ENCODE data around the gene LAIR2.
"Not testable (repeated sequence)": the region's sequence is repeated elsewhere in the genome, so short reads cannot be mapped to it uniquely, and the experiment has no call there.

Gene LAIR2

DNA sequence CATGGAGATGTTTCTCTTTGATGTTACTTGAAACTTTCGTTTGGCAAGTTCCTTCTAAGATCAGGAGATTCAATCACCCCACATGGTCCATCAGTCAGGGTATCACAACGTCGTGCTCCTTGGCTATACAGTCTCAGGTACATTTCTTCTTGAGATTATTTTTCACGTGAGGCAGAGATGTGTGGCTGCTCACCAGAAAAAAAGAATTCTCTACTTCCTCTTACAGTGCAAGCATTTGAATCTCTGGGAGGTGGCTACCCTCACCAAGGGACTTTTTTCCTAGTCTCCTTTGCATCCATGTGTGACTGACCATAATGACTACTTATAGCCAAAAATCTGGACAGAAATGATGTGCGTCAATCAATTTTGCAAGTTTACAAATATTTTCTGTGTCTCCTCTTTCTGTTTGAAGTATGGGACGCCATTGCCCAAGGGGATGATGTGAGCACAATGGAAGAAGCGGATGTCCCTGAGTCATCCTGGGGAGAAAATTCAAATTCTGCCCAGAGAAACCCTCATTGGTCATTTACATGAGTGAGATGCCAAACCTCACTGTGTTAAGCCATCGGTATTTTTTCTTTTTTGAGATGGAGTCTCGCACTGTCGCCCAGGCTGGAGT, 8.6 kb upstream of the LAIR2 start:
- DNase-seq = no peak

DNA sequence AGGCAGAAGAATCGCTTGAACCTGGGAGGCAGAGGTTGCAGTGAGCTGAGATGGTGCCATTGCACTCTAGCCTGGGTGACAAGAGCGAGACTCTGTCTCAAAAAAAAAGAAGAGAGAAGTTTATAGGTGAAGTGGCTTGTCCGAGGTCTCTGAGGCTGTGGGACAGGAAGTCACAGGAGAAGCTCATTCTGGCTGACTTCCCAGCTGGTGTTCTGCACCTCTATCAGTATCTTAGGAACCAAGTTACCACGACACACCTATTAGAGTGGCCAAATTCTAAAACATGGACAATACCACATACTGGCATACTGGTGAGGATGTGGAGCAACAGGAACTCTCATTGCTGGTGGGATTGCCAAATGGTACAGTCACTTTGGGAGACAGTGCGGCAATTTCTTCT, 7.3 kb upstream of the LAIR2 start:
- not testable (repeated sequence) for DNase-seq

DNA sequence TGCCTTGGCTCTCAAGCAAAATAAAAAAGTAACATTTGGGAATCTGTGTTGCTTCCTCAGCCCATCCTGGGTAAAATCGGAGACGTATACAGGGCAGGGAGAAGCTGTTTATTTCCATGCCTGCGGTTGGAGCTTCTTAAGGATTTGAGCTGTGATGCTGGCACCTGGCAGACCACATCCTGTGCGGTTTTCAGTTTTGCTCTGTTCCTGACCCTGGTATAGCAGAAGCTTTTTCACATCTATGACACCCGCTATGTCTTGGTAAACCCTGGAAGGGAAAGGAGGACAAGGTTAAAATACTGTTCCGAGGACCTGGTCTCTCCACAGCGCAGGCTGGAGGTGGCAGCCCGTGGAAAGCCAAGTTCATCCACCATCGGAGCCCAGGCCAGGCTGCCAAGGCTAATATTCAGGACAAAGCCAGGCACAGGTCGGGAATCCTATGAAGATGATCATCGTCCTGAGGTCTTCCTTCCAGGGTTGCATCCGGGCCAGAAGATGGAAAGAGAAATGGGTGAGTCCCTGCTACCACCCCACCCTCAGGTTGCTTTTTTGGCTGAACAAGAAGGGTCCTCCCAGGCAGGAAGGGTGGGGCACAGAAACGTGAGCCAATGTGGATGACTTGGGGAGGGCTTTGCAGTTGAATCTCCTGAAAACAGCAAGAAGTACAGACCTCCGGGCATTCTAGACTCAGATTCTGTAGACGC, 4.7 kb upstream of the LAIR2 start:
- DNase-seq = not testable (repeated sequence)

DNA sequence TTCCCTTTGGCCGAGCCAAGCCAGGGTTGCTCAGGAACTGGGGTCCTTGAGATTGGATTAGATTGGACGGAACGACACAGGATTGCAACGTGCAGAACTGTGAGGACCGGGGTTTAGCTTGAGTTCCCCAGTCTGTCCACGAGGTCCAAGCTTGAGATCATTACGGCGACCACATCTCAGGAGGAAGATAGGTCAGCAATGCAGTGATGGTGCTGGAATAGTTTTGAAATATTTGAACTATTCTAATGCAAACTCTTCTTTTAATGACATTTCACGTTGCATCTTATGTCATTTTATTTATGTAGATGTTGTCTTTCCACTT, 4.2 kb upstream of the LAIR2 start:
- not testable (repeated sequence) for DNase-seq

DNA sequence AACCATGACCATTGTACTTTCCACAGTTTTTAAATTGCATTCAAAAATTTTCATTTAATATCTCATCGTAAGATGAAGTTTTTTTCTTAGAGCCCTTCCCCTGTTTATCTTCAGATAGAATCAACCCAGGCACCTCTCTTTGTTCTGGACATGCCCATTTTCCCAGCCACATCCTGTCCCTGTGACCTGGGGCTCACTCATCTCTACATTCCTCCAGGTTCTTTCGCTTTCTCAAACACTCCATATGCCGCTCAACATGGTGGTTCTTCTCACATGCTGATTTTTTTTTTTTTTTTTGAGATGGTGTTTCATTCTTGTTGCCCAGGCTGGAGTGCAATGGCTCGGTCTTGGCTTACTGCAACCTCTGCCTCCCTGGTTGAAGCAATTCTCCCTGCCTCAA, 2.9 kb downstream of the LAIR2 start:
- not testable (repeated sequence) for DNase-seq

DNA sequence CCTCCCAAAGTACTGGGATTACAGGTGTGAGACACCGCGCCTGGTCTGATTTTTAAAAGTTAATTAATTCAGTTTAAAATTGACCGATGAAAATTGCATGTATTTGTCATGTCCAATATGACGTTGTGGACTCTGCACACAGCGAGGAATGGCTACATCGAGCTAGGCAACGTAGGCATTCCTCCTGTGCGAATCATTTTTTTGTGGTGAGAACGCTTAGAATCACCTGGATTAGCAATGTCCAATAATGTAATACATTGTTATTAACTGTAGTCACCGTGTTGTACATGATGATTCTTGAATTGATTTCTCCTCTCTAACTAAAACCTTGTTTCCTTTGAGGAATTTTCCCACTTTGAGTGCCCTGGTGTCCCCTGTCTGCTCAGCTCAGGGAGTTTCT, 3.4 kb downstream of the LAIR2 start:
- no peak for DNase-seq

DNA sequence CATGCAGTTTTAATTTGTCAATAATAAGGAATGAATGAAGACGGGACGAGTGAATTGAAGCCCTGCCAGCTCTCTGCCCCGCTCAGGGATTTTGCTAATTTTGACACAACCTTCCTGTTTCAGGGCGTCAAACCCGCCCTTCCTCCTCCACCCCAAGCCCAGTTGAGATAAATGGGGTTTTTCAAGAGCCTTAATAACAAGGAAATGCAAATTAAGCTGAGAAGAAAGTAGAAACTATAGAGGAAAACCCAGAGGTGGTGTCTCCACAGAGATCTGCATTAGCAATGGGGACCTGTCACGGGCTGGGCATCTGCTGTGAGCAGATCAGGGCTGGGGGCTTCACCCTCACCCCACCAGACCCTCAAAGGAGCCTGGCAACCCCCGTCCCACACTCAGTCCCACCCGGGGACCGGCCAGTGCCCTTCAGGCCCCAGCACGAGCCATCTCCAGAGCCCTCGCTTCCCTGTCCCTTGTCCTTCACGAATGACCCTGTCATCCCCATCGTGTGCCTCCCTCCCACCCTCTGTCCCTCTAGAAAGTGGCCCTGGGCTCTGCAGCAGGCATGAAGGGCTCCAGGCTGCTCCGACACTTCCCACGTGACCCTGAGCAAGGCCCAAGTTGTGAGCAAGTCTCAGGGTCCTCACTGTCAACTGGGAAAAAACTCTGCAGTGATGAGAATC, 4.5 kb downstream of the LAIR2 start:
- DNase-seq = not testable (repeated sequence)

DNA sequence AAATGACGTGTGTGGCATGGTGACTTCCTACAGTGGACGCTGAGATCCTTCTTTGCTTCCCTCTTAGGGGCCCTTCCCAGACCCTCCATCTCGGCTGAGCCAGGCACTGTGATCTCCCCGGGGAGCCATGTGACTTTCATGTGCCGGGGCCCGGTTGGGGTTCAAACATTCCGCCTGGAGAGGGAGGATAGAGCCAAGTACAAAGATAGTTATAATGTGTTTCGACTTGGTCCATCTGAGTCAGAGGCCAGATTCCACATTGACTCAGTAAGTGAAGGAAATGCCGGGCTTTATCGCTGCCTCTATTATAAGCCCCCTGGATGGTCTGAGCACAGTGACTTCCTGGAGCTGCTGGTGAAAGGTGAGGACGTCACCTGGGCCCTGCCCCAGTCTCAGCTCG, 5.2 kb downstream of the LAIR2 start:
- no peak for DNase-seq

DNA sequence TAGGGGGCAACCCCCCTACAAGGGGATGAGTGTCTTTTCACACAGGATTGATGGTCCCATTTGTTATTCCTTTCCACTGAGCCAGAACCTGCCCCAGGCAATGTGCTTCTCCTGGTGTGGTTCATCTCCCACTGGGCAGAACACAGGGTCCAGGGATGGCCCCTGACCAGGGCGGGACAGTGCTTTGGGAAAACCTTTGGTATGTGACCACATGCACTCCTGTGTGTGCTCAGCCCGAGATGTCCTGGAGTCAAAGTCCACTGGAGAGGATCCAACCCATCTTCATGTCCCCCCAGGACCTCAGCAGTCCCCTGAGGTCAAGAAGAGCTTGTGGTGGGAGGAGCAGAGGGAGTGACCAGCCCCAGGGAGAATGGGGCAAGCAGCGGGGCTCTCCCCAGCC, 5.9 kb downstream of the LAIR2 start:
- DNase-seq = not testable (repeated sequence)

DNA sequence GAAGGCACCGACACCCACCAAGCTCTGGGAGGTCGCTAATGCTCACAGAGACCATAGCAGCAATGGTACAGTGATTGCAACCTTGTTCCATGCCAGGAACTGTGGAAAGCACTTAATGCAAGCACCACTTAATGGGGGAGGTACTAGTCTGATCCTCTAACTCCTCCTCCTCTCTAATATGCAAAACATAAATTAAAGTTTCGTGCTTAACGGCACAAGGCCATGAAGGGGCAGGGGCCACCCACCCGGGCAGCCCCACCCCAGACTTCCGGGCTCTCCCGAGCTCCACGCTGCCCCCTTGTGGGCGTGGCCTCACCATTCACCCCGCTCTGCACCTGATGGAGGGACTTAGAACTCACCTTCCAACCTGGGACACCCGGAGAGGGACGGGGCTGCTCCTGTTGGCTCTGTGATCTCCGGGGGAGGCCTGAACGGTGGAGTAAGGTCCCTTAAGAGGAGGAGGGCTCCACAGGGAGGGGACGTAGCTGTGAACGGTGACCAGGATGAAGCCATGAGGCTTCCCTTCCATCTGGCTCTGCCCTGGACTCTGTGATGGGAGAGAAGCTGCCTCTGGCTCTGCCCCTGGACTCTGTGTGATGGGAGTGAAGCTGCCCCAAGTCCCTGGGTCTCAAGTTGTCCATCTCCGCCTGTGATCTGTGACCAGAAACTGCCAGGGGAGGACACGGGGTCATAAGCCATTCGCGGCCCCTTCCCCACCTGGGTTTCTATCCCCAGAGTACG, 6.7 kb downstream of the LAIR2 start:
- not testable (repeated sequence) for DNase-seq

DNA sequence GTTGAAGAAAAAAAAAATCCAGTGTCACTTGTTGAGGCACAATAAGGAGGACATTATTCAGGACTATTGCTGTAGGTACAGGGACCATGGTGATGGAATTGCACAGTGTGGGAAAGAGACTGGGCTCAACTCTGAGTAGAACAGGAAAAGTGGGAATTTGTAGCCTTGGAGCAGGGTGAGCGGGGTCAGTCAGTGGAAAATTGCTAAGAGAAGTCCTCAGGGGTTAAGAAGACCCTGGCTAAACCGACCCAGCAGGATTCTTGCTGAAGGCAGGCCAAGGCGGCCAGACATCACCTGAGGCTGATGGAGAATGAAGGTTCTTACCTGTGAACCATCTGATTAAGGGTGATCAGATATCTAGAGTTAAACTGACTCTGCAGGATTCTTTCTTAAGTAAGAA, 12.5 kb downstream of the LAIR2 start:
- DNase-seq = no peak

DNA sequence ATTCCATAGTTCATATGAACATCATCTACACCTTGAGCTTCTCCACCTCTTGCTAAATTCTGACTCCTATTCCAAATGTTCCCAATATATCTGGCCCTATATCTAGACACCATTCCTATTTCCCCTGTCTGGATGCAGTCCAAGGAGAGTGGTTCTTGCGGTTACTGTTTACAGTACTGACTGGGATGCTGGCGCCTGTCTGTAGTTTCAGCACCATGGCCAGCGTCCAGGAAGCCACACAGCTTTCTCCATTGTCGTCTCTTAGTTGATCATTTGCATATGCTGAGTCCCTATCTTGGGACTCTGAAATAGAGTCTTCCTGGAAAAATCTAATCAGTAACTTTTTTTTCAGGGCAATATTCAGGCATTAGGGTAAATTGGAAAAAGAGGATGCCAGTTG, 14.9 kb downstream of the LAIR2 start:
- peak; percentile 77 for DNase-seq

DNA sequence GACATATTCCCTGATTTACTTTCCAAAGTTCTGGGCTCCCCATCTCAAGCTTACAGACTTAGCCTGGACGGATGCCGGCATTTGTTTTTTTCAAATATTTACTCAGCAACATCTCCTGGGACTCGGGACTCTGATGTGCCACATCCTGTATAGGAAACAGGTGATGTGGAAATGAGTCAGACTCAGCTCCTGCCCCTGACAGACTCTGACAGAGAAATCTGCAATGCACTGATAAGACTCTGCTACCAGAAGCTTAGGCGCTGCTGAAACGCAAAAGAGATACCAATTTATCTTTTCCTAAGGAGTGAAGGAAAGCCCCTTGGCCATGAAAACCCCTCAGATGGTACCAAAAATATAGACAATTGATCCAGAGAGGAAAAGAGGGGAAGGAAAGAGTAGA, 16.2 kb downstream of the LAIR2 start:
- no peak for DNase-seq

DNA sequence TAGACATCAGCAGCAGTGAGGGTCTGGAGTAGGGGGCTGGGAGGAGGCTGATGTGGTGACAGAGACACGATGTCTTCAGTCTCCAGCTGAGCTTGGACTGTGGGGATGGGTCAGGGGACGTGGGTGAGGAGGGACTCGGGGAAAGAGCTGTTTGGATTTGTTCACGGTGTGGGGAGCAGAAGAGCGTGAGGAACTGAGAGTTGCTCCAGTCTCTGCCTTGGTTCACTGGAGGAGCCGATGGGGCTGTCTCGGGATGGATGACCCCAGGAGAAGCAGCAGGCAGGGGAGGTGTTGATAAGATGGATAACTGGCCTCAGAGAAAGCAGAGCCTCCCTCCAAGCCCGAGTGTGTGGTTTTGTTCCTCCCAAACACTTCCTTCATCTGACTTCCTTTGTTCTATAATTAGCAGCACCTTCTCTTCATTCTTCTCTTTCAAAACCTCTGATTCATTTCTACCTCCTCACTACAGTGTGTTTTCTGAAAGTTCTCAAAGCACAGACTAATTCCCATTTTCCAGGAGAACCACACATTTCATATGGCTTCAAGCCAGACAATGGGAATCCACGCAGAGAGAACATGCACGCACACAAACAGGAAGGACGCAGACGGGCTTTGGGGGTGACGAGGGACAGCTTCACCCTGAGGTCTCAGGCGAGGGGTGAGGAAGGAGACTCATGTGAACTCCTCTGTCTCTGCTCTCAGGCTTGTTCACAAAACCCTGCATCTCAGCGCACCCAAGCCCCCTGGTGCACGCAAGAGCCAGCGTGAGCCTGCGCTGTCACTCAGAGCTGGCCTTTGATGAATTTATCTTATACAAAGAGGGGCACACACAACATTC, 18.6 kb downstream of the LAIR2 start:
- DNase-seq = no peak

DNA sequence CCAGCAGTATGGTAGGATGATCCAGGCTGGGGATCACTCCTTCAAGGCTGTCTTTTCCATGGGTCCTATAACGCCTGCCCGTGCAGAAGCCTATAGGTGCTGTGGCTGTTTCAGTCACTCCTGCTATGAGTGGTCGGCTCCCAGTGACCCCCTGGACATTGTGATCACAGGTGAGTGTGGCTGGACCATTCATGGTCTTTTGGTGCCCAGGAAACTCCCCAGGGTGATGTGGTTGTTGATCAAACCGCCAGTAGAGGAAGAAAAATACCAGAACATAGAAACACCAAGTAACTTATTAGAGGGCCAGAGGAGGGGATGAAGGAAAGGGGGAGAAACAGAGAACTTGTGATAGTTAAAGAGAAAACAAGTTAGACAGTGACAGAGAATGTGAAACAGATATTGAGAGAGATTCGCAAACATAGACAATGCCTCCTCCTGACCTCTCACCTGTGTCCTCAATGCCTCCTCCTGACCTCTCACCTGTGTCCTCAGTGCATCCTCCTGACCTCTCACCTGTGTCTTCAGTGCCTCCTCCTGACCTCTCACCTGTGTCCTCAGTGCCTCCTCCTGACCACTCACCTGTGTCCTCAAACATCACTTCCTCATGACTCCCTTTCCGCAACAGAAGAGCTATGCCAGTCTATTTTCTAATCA, 19.4 kb downstream of the LAIR2 start:
- no peak for DNase-seq

DNA sequence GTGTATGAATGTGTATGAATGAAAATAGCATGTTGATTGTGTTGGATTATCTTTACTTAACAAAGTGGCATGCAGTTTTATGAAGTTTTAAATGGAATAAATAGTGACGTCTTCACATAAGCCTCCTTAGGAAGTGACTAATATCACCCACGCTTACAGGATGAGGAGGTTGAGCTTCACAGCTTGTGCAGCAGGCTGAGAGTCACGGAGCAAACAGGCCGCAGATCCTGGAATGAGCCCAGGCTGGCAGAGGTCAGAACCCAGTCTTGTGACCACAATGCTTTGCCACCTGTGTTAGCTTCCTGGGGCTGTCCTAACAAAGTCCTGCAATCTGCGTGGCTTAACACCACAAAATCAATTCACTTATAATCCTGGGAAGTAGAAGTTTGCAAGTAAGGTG, 20.8 kb downstream of the LAIR2 start:
- no peak for DNase-seq

DNA sequence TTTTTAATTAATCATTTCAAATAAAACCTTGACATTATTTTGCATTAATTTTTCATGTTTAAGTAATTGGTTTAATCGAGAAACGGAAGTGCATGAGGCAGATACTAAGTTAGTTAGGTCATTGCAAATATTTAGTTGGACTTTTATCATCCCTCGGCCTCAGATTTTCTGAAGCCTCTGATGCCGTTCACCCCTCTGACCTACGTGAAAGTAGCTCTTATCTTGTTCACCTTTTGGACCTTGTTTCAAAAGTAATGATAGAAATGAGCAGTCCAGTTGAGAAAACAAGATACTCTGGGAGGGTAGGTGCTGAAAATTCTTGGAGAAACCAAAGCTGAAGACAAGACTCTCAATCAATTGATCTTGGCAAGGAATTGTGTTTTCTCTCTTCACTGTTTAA, 23.0 kb downstream of the LAIR2 start:
- DNase-seq = no peak

DNA sequence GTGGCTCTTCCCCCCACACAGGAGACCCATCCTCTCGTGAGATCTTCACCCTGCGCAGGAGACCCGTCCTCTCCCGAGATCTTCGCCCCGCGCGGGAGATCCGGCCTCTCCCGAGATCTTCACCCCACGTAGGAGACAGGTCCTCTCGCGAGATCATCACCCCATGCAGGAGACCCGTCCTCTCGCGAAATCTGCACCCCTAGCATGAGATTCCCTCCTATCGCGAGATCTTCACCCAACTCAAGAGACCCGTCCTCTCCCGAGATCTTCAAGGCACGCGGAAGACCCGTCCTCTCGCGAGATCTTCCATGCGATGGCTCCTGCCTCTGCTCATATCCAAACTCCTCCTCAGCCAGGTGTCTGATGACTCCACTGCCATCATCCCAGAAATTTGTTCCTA, 24.3 kb downstream of the LAIR2 start:
- no peak for DNase-seq

DNA sequence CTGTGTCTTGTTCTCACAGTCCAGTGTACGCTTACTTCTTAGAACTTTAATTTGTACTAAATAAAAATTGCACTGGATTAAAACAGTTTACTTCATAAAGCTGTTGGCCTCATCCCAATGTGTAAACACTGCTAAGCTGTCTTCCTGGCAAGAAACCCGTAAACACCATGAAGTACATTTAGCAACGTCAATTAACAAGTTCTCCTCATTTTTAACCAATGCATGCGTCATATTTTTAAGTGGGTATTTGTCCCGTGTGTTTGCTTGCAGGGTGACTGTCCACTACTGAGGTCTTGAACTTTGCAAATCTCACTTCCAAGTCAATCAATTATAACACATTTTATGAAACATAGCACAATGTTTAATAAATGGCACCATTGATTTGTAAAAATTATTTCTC, 28.2 kb downstream of the LAIR2 start:
- no peak for DNase-seq

DNA sequence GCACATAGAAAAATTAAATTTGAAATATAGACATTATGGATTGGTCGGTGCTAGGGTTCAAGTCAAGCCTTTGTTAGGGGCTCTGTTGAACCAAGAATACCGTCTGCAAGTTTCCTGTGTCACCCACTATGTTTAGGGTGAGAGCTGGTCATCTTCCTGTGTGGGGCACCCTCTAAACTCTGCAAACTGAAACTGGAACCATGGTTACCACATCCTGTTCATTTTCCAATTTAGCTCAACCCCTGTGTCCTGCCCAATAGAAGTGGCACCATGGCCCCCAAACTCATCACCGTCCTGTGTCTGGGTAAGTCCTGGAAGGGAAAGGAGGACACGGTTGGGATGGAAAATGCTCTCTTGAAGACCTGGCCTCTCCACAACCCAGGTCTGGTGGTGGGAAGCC, 29.9 kb downstream of the LAIR2 start:
- DNase-seq = no peak

DNA sequence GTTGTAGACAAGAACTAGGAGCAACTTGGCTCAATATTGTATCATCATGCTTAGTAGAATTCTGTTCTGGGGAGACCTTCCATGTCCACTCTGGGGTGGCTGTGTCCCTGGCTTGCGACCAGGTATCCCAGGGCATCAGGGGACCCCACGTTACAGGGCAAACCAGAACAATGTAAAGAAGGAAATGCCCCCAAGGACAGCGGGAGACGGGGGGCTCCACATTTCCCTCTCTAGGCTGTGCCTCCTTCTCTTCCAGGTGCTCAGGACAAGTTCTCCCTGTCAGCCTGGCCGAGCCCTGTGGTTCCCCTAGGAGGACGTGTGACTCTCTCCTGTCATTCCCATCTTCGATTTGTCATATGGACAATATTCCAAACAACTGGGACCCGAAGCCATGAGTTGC, 30.8 kb downstream of the LAIR2 start:
- no peak for DNase-seq

DNA sequence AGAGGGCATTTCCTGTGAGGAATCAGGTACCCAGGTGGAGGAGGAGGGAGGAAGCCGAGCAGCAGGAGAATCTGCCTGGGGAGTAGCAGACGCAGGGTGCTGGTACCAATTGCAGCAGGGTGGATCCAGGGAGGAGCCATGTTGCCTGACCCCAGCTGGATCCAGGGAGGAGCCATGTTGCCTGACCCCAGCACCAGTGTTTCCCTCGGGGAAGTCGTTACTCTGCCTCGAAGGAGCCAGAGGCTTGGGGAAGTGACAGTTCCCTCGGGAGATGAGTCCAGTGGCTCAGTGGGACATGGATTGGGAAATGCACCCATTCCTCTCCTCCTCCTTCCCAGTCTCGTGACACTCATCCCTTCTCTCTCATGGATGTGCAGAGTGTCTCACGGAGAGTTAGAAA, 31.5 kb downstream of the LAIR2 start:
- DNase-seq = no peak

Measured in eye (tissue), 1 donor.